Activated CD4-positive, alpha-beta memory T cell treated with anti-CD3 and anti-CD28 coated beads for 36 hours (primary cell): ENCODE data around the gene KCNJ10. TPM values are rescaled to one million over a fixed set of nuclear protein-coding genes. Genes with fewer than 3 reads are reported as not detected.
"Not testable (repeated sequence)": the region's sequence is repeated elsewhere in the genome, so short reads cannot be mapped to it uniquely, and the experiment has no call there.

Experiments used
- CTCF ChIA-PET: fragments of 350-600 bp; sonication (Branson Sonifier 250); formaldehyde crosslinking; loops from one replicate; lab custom pipeline; 2021; ENCODE audit warnings: antibody characterized with exemption, inconsistent platforms; lab: Charles Lee
- POLR2A ChIA-PET: fragments of 350-600 bp; sonication (Branson Sonifier 250); formaldehyde crosslinking; loops from one replicate; lab custom pipeline; 2021; ENCODE audit warnings: antibody characterized with exemption; lab: Charles Lee
- DNase-seq: peaks from one replicate; pipeline ENCODE4 v3.0.0-alpha.2; 2020
- H3K27ac Mint-ChIP-seq: one replicate; pipeline ENCODE4 v1.8.0; 2021; ENCODE audit warnings: mixed read lengths
- H3K27me3 Mint-ChIP-seq: one replicate; pipeline ENCODE4 v1.8.0; 2021; ENCODE audit warnings: mixed read lengths
- H3K36me3 Mint-ChIP-seq: one replicate; pipeline ENCODE4 v1.8.0; 2021; ENCODE audit warnings: mixed read lengths
- H3K4me1 Mint-ChIP-seq: one replicate; pipeline ENCODE4 v1.8.0; 2021; ENCODE audit warnings: low read depth, mixed read lengths
- H3K4me3 Mint-ChIP-seq: one replicate; pipeline ENCODE4 v1.8.0; 2021; ENCODE audit warnings: mild to moderate bottlenecking, mixed read lengths
- H3K9me3 Mint-ChIP-seq: one replicate; pipeline ENCODE4 v1.8.0; 2021; ENCODE audit warnings: mixed read lengths
- intact Hi-C: fragments of 100-400 bp; cut with micrococcal nuclease; formaldehyde crosslinking; loops from one replicate; pipeline ENCODE4 v1.15.1; 2023
- total RNA-seq, 2 experiments: library from RNA; stranded (reverse); gene quantifications; one replicate each; pipeline ENCODE4 v1.2.3, GENCODE V29; 2021

KCNJ10 gene
- not detected for total RNA-seq

- DNase-seq, result no peak
- H3K36me3 Mint-ChIP-seq, result no peaks in the 10 kb centered on the region
- intact Hi-C loops, result no loop called here
- POLR2A ChIA-PET, result no interaction called here
- H3K27ac Mint-ChIP-seq, result no peak within 1 kb of the TSS
- peaks cover 18% of the 10 kb centered on the region for H3K4me1 Mint-ChIP-seq
- H3K4me3 Mint-ChIP-seq, result peak within 1 kb of the TSS; percentile 58
- H3K9me3 Mint-ChIP-seq, result no peaks in the 10 kb centered on the region
- CTCF ChIA-PET, result interaction anchor here (0.6 to 40.4 kb wide), 3 partner anchors 10 to 62 kb away, joined by 3 to 615 read pairs (median 615); partner anchors contain the start of genes KCNJ10 and KCNJ9
- H3K27me3 Mint-ChIP-seq, result peaks cover 38% of the 10 kb centered on the region
Observed at GRCh38 chr1:160069460-160070231, at the start of gene KCNJ10. KCNJ10 (minus strand) TSS chr1:160070160; CDS start chr1:160042532, 27,628 bp downstream.

- no peak for DNase-seq
- ChIA-PET CTCF (no interaction called here), POLR2A (no interaction called here)
- no peaks in the 10 kb centered on the region for H3K9me3 Mint-ChIP-seq
- no peaks in the 10 kb centered on the region for H3K36me3 Mint-ChIP-seq
- no peak overlapping the region for H3K4me3 Mint-ChIP-seq
- H3K27me3 Mint-ChIP-seq, result peaks cover 13% of the 10 kb centered on the region
- intact Hi-C loops, result no loop called here
- H3K27ac Mint-ChIP-seq, result no peak overlapping the region
- H3K4me1 Mint-ChIP-seq, result no peaks in the 10 kb centered on the region
Observed at GRCh38 chr1:160118928-160119327, 49.0 kb upstream of the KCNJ10 start.

GRCh38 chr1:160117709-160118183 is 47.8 kb upstream of the KCNJ10 start:
- ChIA-PET CTCF (interaction anchor here (0.7 kb wide), 1 partner anchor 43 kb away, joined by 3 read pairs; no protein-coding TSS in a partner anchor), POLR2A (no interaction called here)
- H3K27me3 Mint-ChIP-seq, result peaks cover 13% of the 10 kb centered on the region
- no peak for DNase-seq
- H3K36me3 Mint-ChIP-seq, result no peaks in the 10 kb centered on the region
- H3K4me3 Mint-ChIP-seq, result no peak overlapping the region
- no peaks in the 10 kb centered on the region for H3K4me1 Mint-ChIP-seq
- H3K9me3 Mint-ChIP-seq, result no peaks in the 10 kb centered on the region
- intact Hi-C loops, result no loop called here
- H3K27ac Mint-ChIP-seq, result no peak overlapping the region

DNA sequence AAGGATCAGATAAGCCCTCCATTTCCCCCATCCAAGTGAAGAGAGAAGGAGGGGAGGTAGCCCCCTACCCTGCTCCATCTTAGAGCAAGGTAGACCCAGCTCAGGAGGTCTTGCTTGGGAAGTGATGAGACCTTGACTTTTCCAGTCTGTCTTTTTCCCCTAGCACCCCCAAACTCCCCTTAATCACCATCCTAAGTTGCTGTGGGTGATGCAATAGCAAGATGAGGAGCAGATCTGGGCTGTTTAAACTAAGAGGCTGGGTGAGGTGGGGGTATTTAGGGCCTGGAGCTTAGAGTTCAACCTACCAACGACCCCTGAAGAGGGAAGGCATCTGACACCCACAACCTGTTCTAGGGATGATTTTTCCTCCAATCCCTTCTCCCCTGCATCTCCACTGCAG is 47.3 kb upstream of the KCNJ10 start:
- H3K9me3 Mint-ChIP-seq, result no peaks in the 10 kb centered on the region
- no peak overlapping the region for H3K27ac Mint-ChIP-seq
- no peak for DNase-seq
- ChIA-PET POLR2A (no interaction called here), CTCF (interaction anchor here (0.7 to 1.1 kb wide), 2 partner anchors 32 to 44 kb away, joined by 3 read pairs; no protein-coding TSS in a partner anchor)
- peaks cover 16% of the 10 kb centered on the region for H3K27me3 Mint-ChIP-seq
- no peak overlapping the region for H3K4me3 Mint-ChIP-seq
- intact Hi-C loops, result no loop called here
- H3K36me3 Mint-ChIP-seq, result no peaks in the 10 kb centered on the region
- no peaks in the 10 kb centered on the region for H3K4me1 Mint-ChIP-seq

DNA sequence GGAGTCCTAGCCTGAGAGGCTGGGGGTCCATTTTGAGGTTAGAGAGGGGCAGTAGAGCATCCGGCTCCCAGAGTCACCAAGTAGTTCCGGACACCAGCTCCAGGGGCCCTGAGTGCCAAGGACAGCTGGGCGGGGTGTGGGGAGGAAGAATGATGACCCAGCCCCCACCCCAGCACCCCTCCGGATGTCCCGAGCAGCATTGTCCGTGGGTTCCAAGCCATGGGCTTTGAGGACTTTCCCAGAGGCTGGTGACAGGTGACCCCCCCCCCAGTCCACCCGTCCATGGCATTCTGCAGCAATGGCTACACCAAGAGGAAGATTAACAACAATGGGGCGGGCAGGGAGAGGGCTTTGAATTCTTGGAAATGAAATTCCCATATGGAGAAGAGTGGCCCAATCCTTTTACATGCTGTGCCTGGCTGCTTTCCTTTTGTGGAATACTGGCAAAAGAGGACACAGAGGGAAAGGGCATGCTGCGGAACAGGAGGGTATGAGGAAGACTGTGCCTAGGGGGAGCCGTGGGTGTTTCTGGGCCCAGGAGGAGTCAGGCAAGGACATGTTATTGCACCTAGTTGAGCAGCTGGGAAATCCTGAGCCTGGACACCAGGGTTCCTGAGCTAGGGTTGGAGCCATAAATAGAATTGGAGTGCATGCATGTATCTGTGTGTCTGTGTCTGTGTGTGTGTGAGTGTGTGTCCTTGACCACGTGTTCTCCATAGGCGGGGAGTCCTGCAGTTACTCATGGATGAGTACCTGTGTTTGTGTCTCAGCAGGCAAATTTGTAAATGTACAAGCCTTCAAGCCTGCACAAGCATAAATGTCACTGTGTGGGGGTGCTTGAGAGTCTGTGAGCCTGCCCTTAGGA is 46.6 kb upstream of the KCNJ10 start:
- ChIA-PET POLR2A (no interaction called here), CTCF (interaction anchor here (1.1 kb wide), 1 partner anchor 31 kb away, joined by 3 read pairs; no protein-coding TSS in a partner anchor)
- Mint-ChIP-seq H3K4me1 (no peaks in the 10 kb centered on the region), H3K27ac (no peak overlapping the region), H3K27me3 (peaks cover 16% of the 10 kb centered on the region), H3K4me3 (no peak overlapping the region), H3K9me3 (no peaks in the 10 kb centered on the region), H3K36me3 (no peaks in the 10 kb centered on the region)
- intact Hi-C loops, result no loop called here
- DNase-seq, result no peak

- Mint-ChIP-seq H3K4me3 (no peak within 1 kb of the TSS), H3K27ac (no peak within 1 kb of the TSS), H3K9me3 (no peaks in the 10 kb centered on the region), H3K36me3 (no peaks in the 10 kb centered on the region), H3K4me1 (no peaks in the 10 kb centered on the region), H3K27me3 (peaks cover 16% of the 10 kb centered on the region)
- ChIA-PET POLR2A (no interaction called here), CTCF (no interaction called here)
- intact Hi-C loops, result no loop called here
- DNase-seq, result no peak
Observed at GRCh38 chr1:160115545-160116282, 45.8 kb upstream of the KCNJ10 start, which contains the start of gene ATP1A2. ATP1A2 (plus strand) TSS chr1:160115759; CDS start chr1:160115862, 103 bp downstream.

- no peak overlapping the region for H3K27ac Mint-ChIP-seq
- POLR2A ChIA-PET, result no interaction called here
- H3K4me3 Mint-ChIP-seq, result no peak overlapping the region
- no peaks in the 10 kb centered on the region for H3K4me1 Mint-ChIP-seq
- intact Hi-C loops, result no loop called here
- CTCF ChIA-PET, result no interaction called here
- no peaks in the 10 kb centered on the region for H3K9me3 Mint-ChIP-seq
- H3K36me3 Mint-ChIP-seq, result no peaks in the 10 kb centered on the region
- peaks cover 16% of the 10 kb centered on the region for H3K27me3 Mint-ChIP-seq
- no peak for DNase-seq
Observed at GRCh38 chr1:160114085-160114484, 44.1 kb upstream of the KCNJ10 start.

DNA sequence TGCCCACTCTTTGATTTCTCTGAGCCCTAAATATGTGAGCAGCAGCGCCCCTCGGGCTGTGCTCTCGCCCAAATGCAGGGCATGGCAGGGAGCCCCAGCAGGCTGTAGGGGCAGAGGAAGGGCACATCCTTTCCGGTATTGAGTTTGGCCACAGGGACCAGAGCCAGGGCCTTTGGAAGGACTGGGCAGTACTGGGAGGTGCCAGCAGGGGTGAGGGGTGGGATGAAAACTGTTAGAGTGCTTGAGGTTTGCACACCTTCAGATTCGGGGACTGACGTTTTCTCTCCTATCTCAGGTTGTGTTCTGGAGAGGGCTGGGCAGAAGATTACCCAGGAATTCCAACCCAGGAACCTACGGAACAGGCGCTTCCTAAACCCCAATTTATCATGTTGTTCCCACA is 43.4 kb upstream of the KCNJ10 start:
- ChIA-PET CTCF (interaction anchor here (1.5 kb wide), 1 partner anchor 264 kb away, joined by 3 read pairs; no protein-coding TSS in a partner anchor), POLR2A (no interaction called here)
- peaks cover 16% of the 10 kb centered on the region for H3K27me3 Mint-ChIP-seq
- H3K36me3 Mint-ChIP-seq, result no peaks in the 10 kb centered on the region
- H3K4me1 Mint-ChIP-seq, result no peaks in the 10 kb centered on the region
- H3K27ac Mint-ChIP-seq, result no peak overlapping the region
- DNase-seq, result no peak
- no peak overlapping the region for H3K4me3 Mint-ChIP-seq
- intact Hi-C loops, result no loop called here
- no peaks in the 10 kb centered on the region for H3K9me3 Mint-ChIP-seq

DNA sequence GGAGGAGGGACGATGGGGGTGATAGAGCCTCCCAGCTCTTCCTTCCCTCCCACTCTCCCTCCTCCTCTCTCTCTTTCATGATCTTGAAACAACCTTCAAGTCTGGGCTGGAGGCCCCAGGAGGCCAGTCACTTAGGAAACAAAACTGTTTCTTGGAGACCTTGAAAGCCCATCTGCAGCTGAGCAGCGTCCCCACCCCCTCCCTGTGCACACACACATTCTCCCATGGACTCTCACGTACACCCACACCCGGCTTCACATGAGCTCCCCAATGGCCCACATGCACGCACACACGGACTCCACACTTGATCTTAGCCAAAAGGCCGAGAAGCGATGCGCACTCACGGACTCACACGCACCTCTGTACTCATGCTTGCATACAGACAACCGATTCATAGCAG is 42.4 kb upstream of the KCNJ10 start:
- intact Hi-C loops, result no loop called here
- Mint-ChIP-seq H3K9me3 (no peaks in the 10 kb centered on the region), H3K27ac (no peak overlapping the region), H3K4me3 (no peak overlapping the region), H3K36me3 (no peaks in the 10 kb centered on the region), H3K4me1 (no peaks in the 10 kb centered on the region), H3K27me3 (peaks cover 16% of the 10 kb centered on the region)
- ChIA-PET POLR2A (no interaction called here), CTCF (interaction anchor here (0.9 to 1.5 kb wide), 2 partner anchors 9 to 265 kb away, joined by 3 read pairs; no protein-coding TSS in a partner anchor)
- DNase-seq, result no peak

DNA sequence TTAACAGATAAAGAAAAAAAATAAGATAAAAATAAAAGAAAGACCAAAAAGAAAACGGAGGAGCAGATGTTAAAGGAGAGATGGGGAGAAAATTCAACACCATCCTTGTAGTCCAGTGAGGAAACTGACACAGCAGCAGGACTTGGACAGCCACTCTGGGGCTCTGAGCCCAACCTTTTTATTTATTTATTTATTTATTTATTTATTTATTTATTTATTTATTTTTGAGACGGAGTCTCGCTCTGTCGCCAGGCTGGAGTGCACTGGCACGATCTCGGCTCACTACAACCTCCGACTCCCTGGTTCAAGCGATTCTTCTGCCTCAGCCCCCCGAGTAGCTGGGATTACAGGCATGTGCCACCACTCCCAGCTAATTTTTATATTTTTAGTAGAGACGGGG is 41.5 kb upstream of the KCNJ10 start:
- H3K36me3 Mint-ChIP-seq, H3K4me1 Mint-ChIP-seq, POLR2A ChIA-PET, intact Hi-C loops, H3K9me3 Mint-ChIP-seq, DNase-seq, H3K27ac Mint-ChIP-seq, H3K4me3 Mint-ChIP-seq: not testable (repeated sequence)
- H3K27me3 Mint-ChIP-seq, result peaks cover 11% of the 10 kb centered on the region
- CTCF ChIA-PET, result interaction anchor here (2.1 kb wide), 1 partner anchor 11 kb away, joined by 7 read pairs; no protein-coding TSS in a partner anchor

DNA sequence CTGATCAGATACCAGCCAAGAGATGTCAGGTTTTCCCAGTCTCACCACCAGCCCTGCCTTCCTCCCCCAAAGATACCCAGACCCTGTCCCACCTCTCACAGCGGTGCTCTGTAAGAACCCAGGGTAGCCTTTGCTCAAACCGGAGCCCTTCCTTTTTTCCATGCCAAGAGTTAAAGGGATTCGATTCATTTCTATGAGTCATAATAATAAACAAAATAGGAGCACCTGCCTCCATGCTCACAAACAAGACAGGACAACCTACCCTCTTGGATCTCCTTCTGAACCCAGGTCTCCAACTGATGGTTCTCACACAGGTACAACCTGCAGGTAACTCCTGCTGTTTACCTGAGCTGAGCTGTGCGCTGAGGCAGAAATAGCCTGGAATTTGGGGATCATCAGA is 39.7 kb upstream of the KCNJ10 start:
- Mint-ChIP-seq H3K27ac (no peak overlapping the region), H3K4me3 (no peak overlapping the region), H3K9me3 (no peaks in the 10 kb centered on the region), H3K4me1 (no peaks in the 10 kb centered on the region), H3K27me3 (peaks cover 3% of the 10 kb centered on the region), H3K36me3 (no peaks in the 10 kb centered on the region)
- POLR2A ChIA-PET, result no interaction called here
- DNase-seq, result no peak
- CTCF ChIA-PET, result interaction anchor here (1.0 to 2.1 kb wide), 6 partner anchors 9 to 267 kb away, joined by 3 to 7 read pairs (median 4); partner anchors contain the start of gene IGSF8
- intact Hi-C loops, result loop anchor here (1.0 kb wide), 1 partner anchor 8 kb away; no protein-coding TSS in a partner anchor
